Measurements from ENCODE around the gene AFF3.

GRCh38 chr2:99841749-99842148 is 300.6 kb downstream of the AFF3 start:
- TF ChIP-seq, protein P1, sequence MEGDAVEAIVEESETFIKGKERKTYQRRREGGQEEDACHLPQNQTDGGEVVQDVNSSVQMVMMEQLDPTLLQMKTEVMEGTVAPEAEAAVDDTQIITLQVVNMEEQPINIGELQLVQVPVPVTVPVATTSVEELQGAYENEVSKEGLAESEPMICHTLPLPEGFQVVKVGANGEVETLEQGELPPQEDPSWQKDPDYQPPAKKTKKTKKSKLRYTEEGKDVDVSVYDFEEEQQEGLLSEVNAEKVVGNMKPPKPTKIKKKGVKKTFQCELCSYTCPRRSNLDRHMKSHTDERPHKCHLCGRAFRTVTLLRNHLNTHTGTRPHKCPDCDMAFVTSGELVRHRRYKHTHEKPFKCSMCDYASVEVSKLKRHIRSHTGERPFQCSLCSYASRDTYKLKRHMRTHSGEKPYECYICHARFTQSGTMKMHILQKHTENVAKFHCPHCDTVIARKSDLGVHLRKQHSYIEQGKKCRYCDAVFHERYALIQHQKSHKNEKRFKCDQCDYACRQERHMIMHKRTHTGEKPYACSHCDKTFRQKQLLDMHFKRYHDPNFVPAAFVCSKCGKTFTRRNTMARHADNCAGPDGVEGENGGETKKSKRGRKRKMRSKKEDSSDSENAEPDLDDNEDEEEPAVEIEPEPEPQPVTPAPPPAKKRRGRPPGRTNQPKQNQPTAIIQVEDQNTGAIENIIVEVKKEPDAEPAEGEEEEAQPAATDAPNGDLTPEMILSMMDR (optimal IDR thresholded peaks at IDR 0.05 in 1 of 3, IDR thresholded peaks at IDR 0.05 in 1 of 3, conservative IDR thresholded peaks at IDR 0.05 in 1 of 3; ENCODE audit: extremely low read depth in 1 of 3, insufficient read depth in 2 of 3, low read length in 3 of 3), result no peak
- TF ChIP-seq EZH2 (IDR thresholded peaks at IDR 0.05; ENCODE audit: low read length), result no peak

All from keratinocyte (primary cell).